T-helper 2 cell treated with Interferon-gamma antibody and Interleukin-4, amounts not matched to agents 5 μg/mL and 100 μg/mL, for 36 hours (primary cell): ENCODE measurements around the gene EML2.
"Not testable (repeated sequence)": the region's sequence is repeated elsewhere in the genome, so short reads cannot be mapped to it uniquely, and the experiment has no call there.

Experiments used
- DNase-seq: peaks from one replicate; pipeline ENCODE4 v3.0.0; 2021; ENCODE audit warnings: low spot score
- H3K27ac Mint-ChIP-seq: one replicate; pipeline ENCODE4 v1.8.0; 2021; ENCODE audit warnings: mild to moderate bottlenecking, mixed read lengths
- H3K27me3 Mint-ChIP-seq: one replicate; pipeline ENCODE4 v1.8.0; 2021; ENCODE audit warnings: low read depth, mixed read lengths
- H3K36me3 Mint-ChIP-seq: one replicate; pipeline ENCODE4 v1.8.0; 2021; ENCODE audit warnings: low read depth, mixed read lengths
- H3K4me1 Mint-ChIP-seq: one replicate; pipeline ENCODE4 v1.8.0; 2021; ENCODE audit warnings: low read depth, mixed read lengths
- H3K4me3 Mint-ChIP-seq: one replicate; pipeline ENCODE4 v1.8.0; 2022; ENCODE audit warnings: mild to moderate bottlenecking, moderate library complexity, mixed read lengths
- H3K9me3 Mint-ChIP-seq: one replicate; pipeline ENCODE4 v1.8.0; 2021; ENCODE audit warnings: mixed read lengths

The EML2 gene, protein sequence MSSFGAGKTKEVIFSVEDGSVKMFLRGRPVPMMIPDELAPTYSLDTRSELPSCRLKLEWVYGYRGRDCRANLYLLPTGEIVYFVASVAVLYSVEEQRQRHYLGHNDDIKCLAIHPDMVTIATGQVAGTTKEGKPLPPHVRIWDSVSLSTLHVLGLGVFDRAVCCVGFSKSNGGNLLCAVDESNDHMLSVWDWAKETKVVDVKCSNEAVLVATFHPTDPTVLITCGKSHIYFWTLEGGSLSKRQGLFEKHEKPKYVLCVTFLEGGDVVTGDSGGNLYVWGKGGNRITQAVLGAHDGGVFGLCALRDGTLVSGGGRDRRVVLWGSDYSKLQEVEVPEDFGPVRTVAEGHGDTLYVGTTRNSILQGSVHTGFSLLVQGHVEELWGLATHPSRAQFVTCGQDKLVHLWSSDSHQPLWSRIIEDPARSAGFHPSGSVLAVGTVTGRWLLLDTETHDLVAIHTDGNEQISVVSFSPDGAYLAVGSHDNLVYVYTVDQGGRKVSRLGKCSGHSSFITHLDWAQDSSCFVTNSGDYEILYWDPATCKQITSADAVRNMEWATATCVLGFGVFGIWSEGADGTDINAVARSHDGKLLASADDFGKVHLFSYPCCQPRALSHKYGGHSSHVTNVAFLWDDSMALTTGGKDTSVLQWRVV

DNA sequence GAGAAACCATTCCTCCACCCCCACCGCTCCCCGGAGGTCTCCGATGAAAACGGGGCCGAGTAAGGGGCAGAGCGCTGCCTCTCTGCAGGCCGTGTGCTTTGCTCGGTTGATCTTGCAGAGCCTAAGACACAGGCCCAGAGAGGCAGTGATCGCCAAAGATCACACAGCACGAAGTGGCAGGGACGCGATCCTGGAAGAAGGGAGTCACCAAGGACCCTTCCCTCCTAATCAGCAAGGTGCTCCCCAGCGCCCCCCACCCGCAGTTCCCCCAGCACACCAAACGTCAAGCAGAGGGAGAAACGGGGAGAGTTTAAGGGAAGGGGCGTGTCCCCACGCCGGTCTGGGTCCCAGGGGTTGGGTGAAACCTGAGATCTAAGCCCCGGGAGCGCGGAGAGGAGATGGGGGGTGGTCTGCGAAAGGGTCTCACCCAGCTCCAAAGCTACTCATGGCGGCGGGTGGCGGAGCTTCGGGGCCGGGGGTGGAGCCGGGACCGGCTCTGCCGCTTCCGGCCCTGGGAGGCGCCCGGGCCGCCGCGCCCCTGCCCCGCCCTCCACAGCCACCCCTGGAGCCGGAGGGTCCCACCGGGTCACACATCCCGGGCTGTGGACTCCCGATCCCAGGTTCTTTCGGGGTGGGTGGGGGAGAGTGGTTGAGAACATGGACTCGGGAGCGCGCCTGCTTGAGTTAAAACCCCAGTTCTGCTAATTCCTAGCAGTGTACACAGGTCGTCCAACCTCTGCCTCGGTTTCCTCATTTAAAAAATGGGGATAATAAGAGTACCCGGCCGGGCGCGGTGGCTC, at the start of gene EML2:
EML2 (minus strand) TSS at position 468 of the 800 bp plus-strand sequence; CDS start at position 447, 21 bp downstream.
- H3K27ac Mint-ChIP-seq: peak within 1 kb of the TSS; percentile 86
- H3K4me1 Mint-ChIP-seq: peaks cover 35% of the 10 kb centered on the region
- no peaks in the 10 kb centered on the region for H3K27me3 Mint-ChIP-seq
- H3K36me3 Mint-ChIP-seq: peaks cover 11% of the 10 kb centered on the region
- DNase-seq: peak; percentile 62
- peak within 1 kb of the TSS; percentile 87 for H3K4me3 Mint-ChIP-seq
- no peaks in the 10 kb centered on the region for H3K9me3 Mint-ChIP-seq

DNA sequence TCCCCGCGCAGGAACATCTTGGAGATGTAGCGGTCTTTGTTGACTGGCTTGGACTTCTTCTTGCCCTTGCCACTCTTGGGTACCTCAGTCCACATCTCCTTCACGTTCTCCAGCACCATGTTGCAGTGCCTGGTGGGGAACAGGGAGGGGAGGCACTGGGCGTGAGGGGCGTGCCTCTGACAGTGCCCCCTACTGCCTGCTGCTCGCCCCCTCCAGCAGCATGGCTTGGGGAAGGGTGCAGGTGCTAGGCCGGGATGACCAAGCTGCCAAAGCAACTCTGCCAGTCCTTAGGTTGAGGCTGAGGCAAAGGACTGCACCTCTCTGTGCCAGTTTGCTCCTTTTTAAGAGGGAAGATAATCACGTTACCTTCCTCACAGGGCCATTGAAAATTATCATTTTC, 48.4 kb upstream of the EML2 start:
- no peak for DNase-seq
- Mint-ChIP-seq H3K9me3 (no peaks in the 10 kb centered on the region), H3K27me3 (no peaks in the 10 kb centered on the region), H3K27ac (no peak overlapping the region), H3K4me3 (no peak overlapping the region), H3K36me3 (peaks cover 48% of the 10 kb centered on the region), H3K4me1 (peaks cover 15% of the 10 kb centered on the region)

DNA sequence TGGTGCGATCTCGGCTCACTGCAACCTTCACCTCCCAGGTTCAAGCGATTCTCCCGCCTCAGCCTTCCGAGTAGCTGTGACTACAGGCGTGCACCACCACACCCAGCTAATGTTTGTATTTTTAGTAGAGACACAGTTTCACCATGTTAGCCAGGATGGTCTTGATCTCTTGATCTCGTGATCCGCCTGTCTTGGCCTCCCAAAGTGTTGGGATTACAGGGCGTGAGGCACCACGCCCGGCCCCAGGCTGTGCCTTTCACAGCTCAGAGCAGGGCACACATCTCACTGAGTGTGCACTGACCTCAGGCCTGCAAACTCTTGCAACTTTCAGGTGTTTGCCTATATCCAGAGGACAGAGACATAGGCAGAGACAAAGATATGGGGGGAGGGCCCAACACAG, 45.8 kb upstream of the EML2 start:
- H3K4me3 Mint-ChIP-seq, DNase-seq, H3K27me3 Mint-ChIP-seq, H3K27ac Mint-ChIP-seq, H3K9me3 Mint-ChIP-seq: not testable (repeated sequence)
- H3K36me3 Mint-ChIP-seq: peaks cover 41% of the 10 kb centered on the region
- H3K4me1 Mint-ChIP-seq: peaks cover 12% of the 10 kb centered on the region

DNA sequence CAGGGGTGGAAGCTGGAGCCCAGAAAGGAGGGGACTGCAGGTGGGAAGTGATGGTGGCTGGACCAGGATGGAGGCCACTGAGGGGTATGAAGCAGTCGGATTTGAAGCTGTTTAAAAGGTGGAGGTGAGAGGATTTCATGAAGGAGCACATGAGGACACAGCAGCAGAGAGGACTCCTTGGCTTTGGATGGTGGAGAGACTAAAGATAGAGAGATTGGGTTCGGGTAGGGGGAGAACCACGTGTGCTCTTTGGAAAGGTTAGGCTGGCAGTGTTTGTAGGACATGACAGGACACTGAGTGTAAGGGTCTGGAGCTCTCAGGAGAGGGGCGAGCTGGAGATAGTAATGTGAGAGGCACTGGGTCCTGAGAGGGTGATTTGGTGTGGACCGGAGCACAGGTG, 43.7 kb upstream of the EML2 start:
- Mint-ChIP-seq H3K36me3 (peaks cover 33% of the 10 kb centered on the region), H3K4me3 (no peak overlapping the region), H3K9me3 (no peaks in the 10 kb centered on the region), H3K27me3 (no peaks in the 10 kb centered on the region), H3K27ac (no peak overlapping the region), H3K4me1 (peaks cover 8% of the 10 kb centered on the region)
- DNase-seq: no peak

DNA sequence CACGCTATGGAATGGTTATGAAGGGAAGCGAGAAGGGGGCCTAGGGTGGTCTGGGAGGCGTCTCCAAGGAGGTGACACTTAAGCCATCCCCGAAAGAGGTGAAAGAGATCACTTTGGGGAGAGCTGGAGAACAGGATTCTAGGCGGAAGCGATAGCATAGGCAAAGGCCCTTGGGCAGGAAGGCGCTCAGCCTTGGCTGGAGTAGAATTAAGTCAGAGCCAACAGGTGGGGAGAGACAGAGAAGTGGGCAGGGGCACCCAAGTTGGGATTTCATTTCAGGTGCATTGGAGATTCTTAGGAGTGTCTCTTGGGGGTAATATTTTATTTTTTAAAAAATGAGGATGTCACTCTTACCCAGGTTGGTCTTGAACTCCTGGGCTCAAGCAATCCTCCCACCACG, 42.9 kb upstream of the EML2 start:
- no peaks in the 10 kb centered on the region for H3K9me3 Mint-ChIP-seq
- DNase-seq: no peak
- H3K27ac Mint-ChIP-seq: peak overlapping the region; percentile 55
- H3K4me1 Mint-ChIP-seq: peaks cover 13% of the 10 kb centered on the region
- peaks cover 5% of the 10 kb centered on the region for H3K27me3 Mint-ChIP-seq
- H3K36me3 Mint-ChIP-seq: peaks cover 27% of the 10 kb centered on the region
- no peak overlapping the region for H3K4me3 Mint-ChIP-seq

DNA sequence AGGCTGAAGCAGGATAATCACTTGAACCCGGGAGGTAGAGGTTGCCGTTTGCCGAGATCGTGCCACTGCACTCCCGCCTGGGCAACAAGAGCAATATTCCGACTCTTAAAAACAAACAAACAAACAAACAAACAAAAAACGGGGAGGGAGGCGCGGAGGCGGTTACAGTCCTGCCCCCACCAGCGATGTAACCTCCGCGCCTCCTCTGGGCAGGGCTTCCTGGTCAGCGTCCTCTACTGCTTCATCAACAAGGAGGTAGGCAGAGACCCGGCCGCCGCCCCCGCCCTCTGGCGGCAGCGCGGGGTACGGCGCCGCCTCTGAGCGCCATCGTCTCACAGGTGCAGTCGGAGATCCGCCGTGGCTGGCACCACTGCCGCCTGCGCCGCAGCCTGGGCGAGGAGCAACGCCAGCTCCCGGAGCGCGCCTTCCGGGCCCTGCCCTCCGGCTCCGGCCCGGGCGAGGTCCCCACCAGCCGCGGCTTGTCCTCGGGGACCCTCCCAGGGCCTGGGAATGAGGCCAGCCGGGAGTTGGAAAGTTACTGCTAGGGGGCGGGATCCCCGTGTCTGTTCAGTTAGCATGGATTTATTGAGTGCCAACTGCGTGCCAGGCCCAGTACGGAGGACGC, 42.3 kb upstream of the EML2 start:
- Mint-ChIP-seq H3K4me1 (peaks cover 16% of the 10 kb centered on the region), H3K36me3 (peaks cover 22% of the 10 kb centered on the region), H3K27ac (peak overlapping the region; percentile 87), H3K4me3 (peak overlapping the region; percentile 84), H3K9me3 (no peaks in the 10 kb centered on the region), H3K27me3 (peaks cover 5% of the 10 kb centered on the region)
- peak; percentile 89 for DNase-seq

DNA sequence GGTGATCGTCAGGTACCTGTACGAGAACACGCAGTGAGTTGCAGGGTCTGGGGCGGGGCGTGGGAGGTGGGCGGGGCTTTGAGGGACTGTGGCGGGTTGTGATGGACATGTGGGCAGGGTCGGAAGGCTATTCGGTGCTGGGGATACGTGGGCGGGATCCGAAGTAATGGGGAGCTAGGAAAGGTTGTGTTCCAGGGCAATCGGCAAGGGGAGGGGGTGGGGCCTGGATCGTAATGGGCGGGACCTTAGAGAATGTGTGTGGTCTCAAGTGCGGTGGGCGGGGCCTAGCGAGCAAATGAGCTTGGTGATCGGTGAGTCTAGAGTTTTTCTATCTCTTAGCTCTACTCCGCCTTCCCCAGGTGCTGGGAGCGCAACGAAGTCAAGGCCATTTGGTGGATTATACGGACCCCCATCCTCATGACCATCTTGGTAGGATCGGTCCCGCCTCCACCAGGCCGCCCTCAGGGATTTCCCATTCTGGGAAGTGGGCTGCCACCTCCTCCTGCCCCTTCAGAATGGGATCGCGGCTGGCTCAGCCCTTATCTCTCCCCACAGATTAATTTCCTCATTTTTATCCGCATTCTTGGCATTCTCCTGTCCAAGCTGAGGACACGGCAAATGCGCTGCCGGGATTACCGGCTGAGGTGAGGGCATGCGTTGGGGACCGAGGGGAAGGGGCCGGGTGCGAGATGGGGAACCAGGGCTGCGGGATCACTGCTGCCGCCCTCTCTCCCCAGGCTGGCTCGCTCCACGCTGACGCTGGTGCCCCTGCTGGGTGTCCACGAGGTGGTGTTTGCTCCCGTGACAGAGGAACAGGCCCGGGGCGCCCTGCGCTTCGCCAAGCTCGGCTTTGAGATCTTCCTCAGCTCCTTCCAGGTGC, 38.4 kb upstream of the EML2 start:
- Mint-ChIP-seq H3K27me3 (peaks cover 5% of the 10 kb centered on the region), H3K4me1 (peaks cover 14% of the 10 kb centered on the region), H3K4me3 (peak overlapping the region; percentile 89), H3K36me3 (peaks cover 1% of the 10 kb centered on the region), H3K9me3 (no peaks in the 10 kb centered on the region), H3K27ac (no peak overlapping the region)
- peak; percentile 73 for DNase-seq

DNA sequence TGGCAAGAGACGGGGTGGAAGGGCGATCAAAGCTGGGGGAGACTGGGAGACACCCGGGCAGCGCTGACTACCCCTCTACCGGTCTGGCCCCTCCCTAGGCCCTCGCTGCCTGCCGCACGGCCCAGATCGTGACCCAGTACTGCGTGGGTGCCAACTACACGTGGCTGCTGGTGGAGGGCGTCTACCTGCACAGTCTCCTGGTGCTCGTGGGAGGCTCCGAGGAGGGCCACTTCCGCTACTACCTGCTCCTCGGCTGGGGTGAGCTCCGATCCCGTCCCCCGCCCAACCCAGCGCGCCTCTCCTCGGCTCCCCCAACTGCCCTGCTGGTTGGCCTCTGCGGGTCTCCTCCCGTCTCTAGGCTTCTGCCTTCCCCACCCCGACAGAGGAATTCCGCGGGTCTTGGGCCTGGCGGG, 37.7 kb upstream of the EML2 start:
- peak; percentile 20 for DNase-seq
- Mint-ChIP-seq H3K36me3 (peaks cover 2% of the 10 kb centered on the region), H3K9me3 (no peaks in the 10 kb centered on the region)

DNA sequence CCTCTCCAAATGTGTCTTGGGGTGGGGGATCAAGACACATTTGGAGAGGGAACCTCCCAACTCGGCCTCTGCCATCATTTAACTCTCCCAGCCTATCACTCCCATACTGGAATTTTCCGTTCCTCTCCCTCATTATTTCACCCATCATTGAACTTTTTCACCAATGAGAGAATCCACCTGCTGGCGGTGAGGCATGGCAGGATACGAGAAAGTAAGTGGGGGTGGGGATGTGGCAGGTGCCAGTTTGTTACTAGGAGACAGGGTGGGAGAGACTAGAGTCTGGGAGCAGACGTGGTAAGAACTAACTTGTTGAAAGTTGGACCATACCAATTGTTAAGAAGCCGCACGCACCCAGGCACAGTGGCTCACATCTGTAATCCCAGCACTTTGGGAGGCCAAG, 35.7 kb upstream of the EML2 start:
- peaks cover 19% of the 10 kb centered on the region for H3K4me1 Mint-ChIP-seq
- H3K27me3 Mint-ChIP-seq: peaks cover 7% of the 10 kb centered on the region
- DNase-seq: no peak
- no peak overlapping the region for H3K4me3 Mint-ChIP-seq
- H3K27ac Mint-ChIP-seq: no peak overlapping the region
- H3K36me3 Mint-ChIP-seq: peaks cover 2% of the 10 kb centered on the region
- H3K9me3 Mint-ChIP-seq: no peaks in the 10 kb centered on the region

More for the DNA sequence above, 37.7 kb upstream of the EML2 start:
- Mint-ChIP-seq H3K27me3 (peaks cover 5% of the 10 kb centered on the region), H3K27ac (peak overlapping the region; percentile 20), H3K4me1 (peaks cover 12% of the 10 kb centered on the region), H3K4me3 (peak overlapping the region; percentile 70)

DNA sequence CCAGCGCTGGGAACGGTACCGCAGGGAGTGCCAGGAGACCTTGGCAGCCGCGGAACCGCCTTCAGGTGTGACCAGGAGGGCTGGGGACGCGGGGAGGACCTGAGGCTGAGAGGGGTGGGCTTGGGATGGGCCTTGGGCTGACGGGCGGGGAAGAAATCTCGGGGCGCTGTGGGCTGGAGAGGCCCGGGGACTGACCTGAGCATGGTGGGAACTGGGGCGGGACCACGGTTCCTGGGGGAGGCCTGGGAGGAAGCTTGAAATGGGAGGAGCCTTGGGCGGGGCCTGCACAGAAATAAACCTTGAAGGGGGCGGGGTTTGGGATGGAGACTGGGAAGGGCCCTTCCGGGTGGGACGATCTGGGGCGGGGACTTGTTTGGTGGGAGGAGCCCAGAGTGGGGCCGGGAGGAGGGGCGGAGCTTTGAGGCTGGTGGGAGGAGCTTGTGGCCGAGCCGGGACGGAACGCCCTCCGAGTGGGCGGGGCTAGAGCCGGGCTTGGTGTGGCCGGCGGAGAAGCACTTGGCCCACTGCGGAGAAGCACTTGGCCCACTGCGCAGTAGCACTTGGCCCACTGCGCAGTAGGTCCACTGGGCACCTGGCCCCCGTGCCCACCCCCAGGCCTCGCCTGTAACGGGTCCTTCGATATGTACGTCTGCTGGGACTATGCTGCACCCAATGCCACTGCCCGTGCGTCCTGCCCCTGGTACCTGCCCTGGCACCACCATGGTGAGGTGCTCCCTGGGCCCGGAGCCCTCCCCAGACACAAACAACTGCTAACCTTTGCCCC, 31.7 kb upstream of the EML2 start:
- H3K9me3 Mint-ChIP-seq: no peaks in the 10 kb centered on the region
- no peak overlapping the region for H3K27ac Mint-ChIP-seq
- peak overlapping the region; percentile 72 for H3K4me3 Mint-ChIP-seq
- peaks cover 2% of the 10 kb centered on the region for H3K36me3 Mint-ChIP-seq
- H3K4me1 Mint-ChIP-seq: peaks cover 27% of the 10 kb centered on the region
- peak; percentile 73 for DNase-seq
- H3K27me3 Mint-ChIP-seq: peaks cover 3% of the 10 kb centered on the region

DNA sequence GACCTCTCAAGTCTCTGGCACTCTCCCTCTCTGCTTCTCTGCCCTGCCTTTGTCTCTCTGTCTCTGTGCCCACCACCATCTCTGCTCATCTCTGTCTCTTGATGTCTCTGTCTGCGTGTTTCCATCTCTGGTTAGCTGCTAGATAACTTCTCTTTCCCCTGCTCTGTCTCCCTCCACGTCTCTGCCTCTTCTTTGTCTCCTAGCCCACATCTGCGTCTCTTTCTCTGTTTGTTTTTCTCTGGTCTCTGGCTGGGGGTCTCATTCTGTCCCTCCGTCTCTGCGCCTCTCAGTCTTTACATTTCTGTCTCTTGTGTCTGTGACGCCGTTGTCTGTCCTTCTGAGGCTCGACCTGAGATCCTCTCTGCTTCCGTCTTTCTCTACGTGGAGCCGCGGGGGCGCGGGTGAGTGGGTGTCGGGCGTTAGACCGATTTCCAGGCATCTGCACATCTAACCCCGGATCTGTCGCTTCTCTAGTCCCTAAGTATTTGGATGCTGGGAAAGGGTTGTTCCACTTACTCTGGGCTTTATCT, 29.2 kb upstream of the EML2 start:
- peaks cover 30% of the 10 kb centered on the region for H3K4me1 Mint-ChIP-seq

More for the DNA sequence above, 29.2 kb upstream of the EML2 start:
- DNase-seq: peak; percentile 50
- Mint-ChIP-seq H3K4me3 (peak overlapping the region; percentile 87), H3K9me3 (no peaks in the 10 kb centered on the region), H3K36me3 (peaks cover 2% of the 10 kb centered on the region), H3K27ac (peak overlapping the region; percentile 79), H3K27me3 (peaks cover 3% of the 10 kb centered on the region)
